AG04450 (cell line): ENCODE measurements around the gene S100A6. TPM values are rescaled to one million over a fixed set of nuclear protein-coding genes. Genes with fewer than 3 reads are reported as not detected.

ENCODE experiments used
- CTCF ChIA-PET: fragments of 300-600, 350-600 bp; formaldehyde crosslinking; extraction: SDS; loops from one replicate; lab custom pipeline; 2022; ENCODE audit warnings: antibody characterized with exemption, inconsistent platforms; lab: Charles Lee
- POLR2A ChIA-PET: fragments of 350-600 bp; formaldehyde crosslinking; extraction: SDS; loops from one replicate; lab custom pipeline; 2021; ENCODE audit warnings: antibody characterized with exemption, inconsistent platforms; lab: Yijun Ruan, JAX
- DNase-seq: peaks from one replicate; pipeline ENCODE4 v3.0.0-alpha.2; 2011; ENCODE audit warnings: low read depth, low spot score
- H3K27ac ChIP-seq: one replicate; pipeline ENCODE4 v1.5.1; 2012; ENCODE audit warnings: low read depth, low read length, control low read depth
- H3K27me3 ChIP-seq: one replicate; pipeline ENCODE4 v1.6.0; 2012; ENCODE audit warnings: low read length; ENCODE audit not compliant: control insufficient read depth, insufficient read depth
- H3K4me3 ChIP-seq: 2 replicates; pipeline ENCODE4 v1.5.1; 2011; ENCODE audit warnings: mild to moderate bottlenecking, low read depth, low read length, control low read depth
- H3K9me3 ChIP-seq: 2 replicates; pipeline ENCODE4 v1.5.1; 2012; ENCODE audit warnings: low read length; ENCODE audit not compliant: control insufficient read depth, insufficient read depth
- polyA plus RNA-seq: library from polyadenylated mRNA; depleted of rRNA; stranded (reverse); fragments of >200 nt; gene quantifications from 2 replicates; pipeline ENCODE4 v1.2.3, GENCODE V29; 2011
- TF ChIP-seq, protein P1 (sequence below): IDR thresholded peaks from 2 replicates; pipeline ENCODE4 v1.5.1; 2011; ENCODE audit warnings: low read depth, low read length, control low read depth, inconsistent platforms

Gene S100A6
- polyA plus RNA-seq, 1 experiment: 1,379 TPM

DNA sequence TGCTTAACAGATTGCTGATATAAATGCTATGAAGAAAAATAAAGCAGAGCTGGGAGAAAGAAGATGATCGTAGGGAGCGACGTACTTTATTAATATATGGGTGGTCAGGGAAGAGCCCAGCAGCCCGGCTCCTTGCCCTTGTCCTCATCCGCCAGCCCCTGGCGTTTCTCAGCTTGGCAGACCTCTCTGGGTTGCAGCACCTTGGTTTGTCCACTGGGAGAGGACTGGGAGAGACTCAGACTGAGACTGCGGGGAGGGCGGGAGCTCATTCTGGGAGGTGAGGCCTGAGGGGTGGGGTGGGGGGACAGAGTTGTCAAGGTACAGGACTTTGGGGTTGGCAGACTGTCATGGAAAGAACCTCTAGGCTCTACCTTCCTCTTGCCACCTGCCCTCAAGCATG, 16.5 kb upstream of the S100A6 start:
- Histone ChIP-seq H3K4me3 (no peak overlapping the region), H3K27me3 (no peaks in the 10 kb centered on the region), H3K27ac (no peak overlapping the region), H3K9me3 (no peaks in the 10 kb centered on the region)
- POLR2A ChIA-PET: interaction anchor here (1.5 kb wide), 1 partner anchor 14 kb away, joined by 3 read pairs; no protein-coding TSS in a partner anchor
- CTCF ChIA-PET: interaction anchor here (0.5 to 3.5 kb wide), 8 partner anchors 9 to 60 kb away, joined by 3 to 22 read pairs (median 7); partner anchors contain the start of gene S100A5
- TF ChIP-seq, protein P1, sequence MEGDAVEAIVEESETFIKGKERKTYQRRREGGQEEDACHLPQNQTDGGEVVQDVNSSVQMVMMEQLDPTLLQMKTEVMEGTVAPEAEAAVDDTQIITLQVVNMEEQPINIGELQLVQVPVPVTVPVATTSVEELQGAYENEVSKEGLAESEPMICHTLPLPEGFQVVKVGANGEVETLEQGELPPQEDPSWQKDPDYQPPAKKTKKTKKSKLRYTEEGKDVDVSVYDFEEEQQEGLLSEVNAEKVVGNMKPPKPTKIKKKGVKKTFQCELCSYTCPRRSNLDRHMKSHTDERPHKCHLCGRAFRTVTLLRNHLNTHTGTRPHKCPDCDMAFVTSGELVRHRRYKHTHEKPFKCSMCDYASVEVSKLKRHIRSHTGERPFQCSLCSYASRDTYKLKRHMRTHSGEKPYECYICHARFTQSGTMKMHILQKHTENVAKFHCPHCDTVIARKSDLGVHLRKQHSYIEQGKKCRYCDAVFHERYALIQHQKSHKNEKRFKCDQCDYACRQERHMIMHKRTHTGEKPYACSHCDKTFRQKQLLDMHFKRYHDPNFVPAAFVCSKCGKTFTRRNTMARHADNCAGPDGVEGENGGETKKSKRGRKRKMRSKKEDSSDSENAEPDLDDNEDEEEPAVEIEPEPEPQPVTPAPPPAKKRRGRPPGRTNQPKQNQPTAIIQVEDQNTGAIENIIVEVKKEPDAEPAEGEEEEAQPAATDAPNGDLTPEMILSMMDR: 0 out of 2 replicates have a peak, but pooled peaks have one; percentile 22
- no peak for DNase-seq

DNA sequence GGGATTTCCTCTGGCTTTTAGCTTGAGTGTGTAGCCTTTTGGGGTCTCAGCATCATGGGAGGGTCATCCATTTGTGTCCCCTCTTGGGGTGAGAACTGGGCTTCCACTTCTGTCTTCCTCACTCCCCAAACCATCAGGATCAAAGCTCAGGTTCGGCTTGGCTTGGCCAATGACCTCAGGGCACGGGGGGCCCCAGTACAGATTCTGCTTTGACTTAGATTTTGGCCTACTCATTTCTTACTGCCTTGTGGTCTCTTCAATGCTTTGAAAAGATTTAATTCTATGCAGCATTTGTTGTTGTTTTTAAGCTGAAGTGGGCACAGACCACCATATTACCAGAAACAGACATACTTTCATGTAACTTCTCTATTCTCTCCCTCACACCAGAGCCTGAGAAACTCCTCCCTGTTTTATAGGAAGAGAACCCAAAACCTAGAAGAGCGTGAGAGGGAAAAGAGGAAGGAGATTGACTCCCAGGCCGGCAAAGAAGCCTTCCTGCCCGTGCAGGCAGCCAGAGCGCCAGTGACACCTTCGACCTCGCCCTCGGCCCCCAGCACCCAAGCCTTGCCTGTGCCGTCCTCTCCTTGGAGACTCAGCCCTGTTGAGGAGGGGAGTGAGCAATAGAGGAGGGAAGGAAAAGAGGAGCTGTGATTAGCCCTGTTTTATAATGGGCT, 15.2 kb upstream of the S100A6 start:
- CTCF ChIA-PET: interaction anchor here (0.6 to 3.5 kb wide), 9 partner anchors 18 to 396 kb away, joined by 3 to 22 read pairs (median 10); partner anchors contain the start of genes DENND4B and S100A13
- Histone ChIP-seq H3K9me3 (no peaks in the 10 kb centered on the region), H3K27ac (no peak overlapping the region), H3K27me3 (no peaks in the 10 kb centered on the region), H3K4me3 (no peak overlapping the region)
- TF ChIP-seq, protein P1: no peak
- POLR2A ChIA-PET: interaction anchor here (0.7 to 1.5 kb wide), 2 partner anchors 15 kb away, joined by 3 read pairs; partner anchors contain the start of gene S100A6
- no peak for DNase-seq

DNA sequence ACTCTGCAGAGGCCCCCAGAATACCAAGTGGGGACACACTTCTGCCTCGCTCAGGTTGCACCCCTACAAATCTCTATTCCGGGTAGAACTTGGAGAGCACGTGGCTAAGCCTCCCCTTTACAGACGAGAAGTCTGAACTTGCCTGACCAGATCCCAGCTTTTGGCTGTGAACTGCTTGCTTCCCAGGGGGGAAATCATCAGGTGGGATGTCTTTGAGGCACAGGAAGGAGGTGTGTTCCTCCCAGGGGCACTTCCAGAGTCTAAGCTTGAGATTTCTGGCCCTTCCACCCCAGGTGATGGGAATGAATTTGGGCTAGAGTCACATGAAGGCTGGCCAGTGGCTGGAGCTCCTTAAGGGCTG, 14.6 kb upstream of the S100A6 start:
- TF ChIP-seq, protein P1: no peak
- POLR2A ChIA-PET: no interaction called here
- Histone ChIP-seq H3K27ac (peak overlapping the region; percentile 11), H3K4me3 (no peak overlapping the region), H3K27me3 (no peaks in the 10 kb centered on the region), H3K9me3 (no peaks in the 10 kb centered on the region)
- CTCF ChIA-PET: interaction anchor here (0.6 to 3.5 kb wide), 8 partner anchors 17 to 396 kb away, joined by 3 to 22 read pairs (median 7); partner anchors contain the start of genes DENND4B and S100A13
- no peak for DNase-seq

DNA sequence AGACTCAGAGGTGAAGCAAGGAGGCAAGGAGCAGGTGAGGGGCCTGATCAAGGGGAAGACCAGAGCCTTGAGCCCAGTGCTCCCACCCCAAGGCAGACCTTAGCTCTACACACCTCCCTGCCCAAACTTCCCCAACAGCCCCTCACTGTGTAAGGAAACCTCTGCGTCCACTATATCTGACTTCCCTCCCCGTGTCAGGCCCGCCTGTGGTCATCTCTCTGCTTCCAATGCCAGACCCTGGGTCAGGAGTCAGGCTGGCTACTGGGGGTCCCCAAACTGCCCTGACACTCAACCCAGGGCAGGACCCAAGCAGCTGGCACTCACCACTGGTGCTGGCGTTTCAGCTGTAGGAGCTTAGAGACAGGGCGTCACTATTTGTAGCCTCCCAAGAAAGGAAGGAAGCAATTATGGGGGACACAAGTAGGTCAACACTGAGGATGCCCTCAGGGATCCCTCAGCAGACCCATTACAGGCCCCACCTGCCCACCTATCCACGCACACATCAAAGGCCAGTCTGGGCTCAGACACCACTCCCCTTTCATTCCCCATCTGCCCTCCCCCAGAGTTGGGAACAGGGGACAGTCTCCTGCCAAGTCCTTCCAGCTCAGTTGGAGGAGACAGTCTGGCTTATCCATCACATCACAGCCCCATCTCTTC, 14.1 kb upstream of the S100A6 start:
- Histone ChIP-seq H3K9me3 (no peaks in the 10 kb centered on the region; the same call in 1 of the 2 replicates), H3K27ac (peak overlapping the region; percentile 65), H3K4me3 (no peak overlapping the region), H3K27me3 (no peaks in the 10 kb centered on the region)
- ChIA-PET POLR2A (no interaction called here), CTCF (interaction anchor here (1.1 to 3.5 kb wide), 5 partner anchors 17 to 77 kb away, joined by 3 to 22 read pairs (median 10); partner anchors contain the start of gene S100A13)
- TF ChIP-seq, protein P1: no peak
- no peak for DNase-seq
